DOHH2 (cell line): ENCODE measurements around the gene EPHA2.

ENCODE experiments used
- H3F3A ChIP-seq: fragments of 200-600 bp; sonication (generic), shearing (Covaris generic); 2 replicates; pipeline ENCODE4 v1.6.0; 2016; ENCODE audit warnings: antibody characterized with exemption, mild to moderate bottlenecking; ENCODE audit not compliant: control insufficient read depth, insufficient read depth
- H3K27ac ChIP-seq: fragments of 200-600 bp; sonication (generic); 2 replicates; pipeline ENCODE4 v1.5.1; 2014; ENCODE audit warnings: low read depth, mild to moderate bottlenecking, low read length, moderate library complexity
- H3K27me3 ChIP-seq: fragments of 200-600 bp; sonication (generic); 2 replicates; pipeline ENCODE4 v1.6.1; 2014; ENCODE audit warnings: mild to moderate bottlenecking, low read length, mixed read lengths; ENCODE audit not compliant: control insufficient read depth
- H3K36me3 ChIP-seq: fragments of 200-600 bp; sonication (generic); 2 replicates; pipeline ENCODE4 v1.6.1; 2014; ENCODE audit warnings: mild to moderate bottlenecking, low read length, moderate library complexity, mixed read lengths; ENCODE audit not compliant: control insufficient read depth
- H3K4me1 ChIP-seq: fragments of 200-600 bp; sonication (generic); 2 replicates; pipeline ENCODE4 v1.6.1; 2014; ENCODE audit warnings: mild to moderate bottlenecking, low read length, mixed read lengths; ENCODE audit not compliant: control insufficient read depth
- H3K4me2 ChIP-seq: fragments of 200-600 bp; sonication (generic); 2 replicates; pipeline ENCODE4 v1.6.0; 2014; ENCODE audit warnings: mild to moderate bottlenecking, low read length, moderate library complexity
- H3K4me3 ChIP-seq: fragments of 200-600 bp; sonication (generic); 2 replicates; pipeline ENCODE4 v1.5.1; 2014; ENCODE audit warnings: mild to moderate bottlenecking, low read length, mixed read lengths
- H3K79me2 ChIP-seq: fragments of 200-600 bp; sonication (generic); 2 replicates; pipeline ENCODE4 v1.6.1; 2014; ENCODE audit warnings: mild to moderate bottlenecking, low read length, mixed read lengths; ENCODE audit not compliant: control insufficient read depth
- H3K9me2 ChIP-seq: fragments of 200-600 bp; sonication (generic); replicated peaks from 2 replicates; pipeline ENCODE4 v1.6.1; 2014; ENCODE audit warnings: mild to moderate bottlenecking, low read length, mixed read lengths; ENCODE audit not compliant: control insufficient read depth
- H3K9me3 ChIP-seq: fragments of 200-600 bp; sonication (generic); 2 replicates; pipeline ENCODE4 v1.6.1; 2014; ENCODE audit warnings: antibody characterized with exemption, low read length, mixed read lengths; ENCODE audit not compliant: control insufficient read depth, insufficient read depth
- H4K20me1 ChIP-seq: fragments of 200-600 bp; sonication (generic); 2 replicates; pipeline ENCODE4 v1.6.0; 2014; ENCODE audit warnings: low read depth, mild to moderate bottlenecking, antibody characterized with exemption, low read length, moderate library complexity; ENCODE audit not compliant: control insufficient read depth, insufficient read depth
- CTCF ChIP-seq: fragments of 200-600 bp; sonication (generic); IDR thresholded peaks from one replicate; pipeline ENCODE4 v1.5.1; 2014; ENCODE audit warnings: antibody characterized with exemption, mild to moderate bottlenecking, low read depth, low read length; ENCODE audit not compliant: poor library complexity, severe bottlenecking
- EZH2phosphoT487 ChIP-seq: fragments of 200-600 bp; sonication (generic); IDR thresholded peaks from 2 replicates; pipeline ENCODE4 v1.6.1; 2017; ENCODE audit warnings: borderline replicate concordance, mild to moderate bottlenecking, antibody characterized with exemption, low read length, moderate library complexity, mixed read lengths

EPHA2 gene

GRCh38 chr1:16152481-16153087 lies 3.3 kb downstream of the EPHA2 start:
- Histone ChIP-seq H3K79me2 (no peaks in the 10 kb centered on the region), H4K20me1 (no peaks in the 10 kb centered on the region), H3K4me2 (no peak overlapping the region), H3K9me3 (no peaks in the 10 kb centered on the region), H3K9me2 (no peaks in the 10 kb centered on the region), H3K4me1 (peaks cover 4% of the 10 kb centered on the region), H3K27me3 (peaks cover 36% of the 10 kb centered on the region), H3F3A (no peaks in the 10 kb centered on the region), H3K36me3 (no peaks in the 10 kb centered on the region), H3K4me3 (no peak overlapping the region), H3K27ac (no peak overlapping the region)
- TF ChIP-seq CTCF: no peak
- no peak for TF ChIP-seq EZH2phosphoT487

- H3K9me3 ChIP-seq: no peaks in the 10 kb centered on the region
- no peaks in the 10 kb centered on the region for H4K20me1 ChIP-seq
- H3K27ac ChIP-seq: no peak overlapping the region
- H3K4me2 ChIP-seq: no peak overlapping the region
- no peak for TF ChIP-seq CTCF
- TF ChIP-seq EZH2phosphoT487: no peak
- H3K27me3 ChIP-seq: peaks cover 33% of the 10 kb centered on the region
- H3K4me1 ChIP-seq: peaks cover 4% of the 10 kb centered on the region
- H3K36me3 ChIP-seq: no peaks in the 10 kb centered on the region
- no peaks in the 10 kb centered on the region for H3K9me2 ChIP-seq
- no peaks in the 10 kb centered on the region for H3K79me2 ChIP-seq
- H3K4me3 ChIP-seq: no peak overlapping the region
- H3F3A ChIP-seq: no peaks in the 10 kb centered on the region
Measured at GRCh38 chr1:16151995-16152384, 3.9 kb downstream of the EPHA2 start.

GRCh38 chr1:16151196-16151994 lies 4.5 kb downstream of the EPHA2 start:
- no peak overlapping the region for H3K4me3 ChIP-seq
- H3K4me1 ChIP-seq: peaks cover 4% of the 10 kb centered on the region
- H3K9me2 ChIP-seq: no peaks in the 10 kb centered on the region
- no peak overlapping the region for H3K27ac ChIP-seq
- no peak overlapping the region for H3K4me2 ChIP-seq
- H3K9me3 ChIP-seq: no peaks in the 10 kb centered on the region
- no peak for TF ChIP-seq CTCF
- no peaks in the 10 kb centered on the region for H3K36me3 ChIP-seq
- peaks cover 32% of the 10 kb centered on the region for H3K27me3 ChIP-seq
- H3K79me2 ChIP-seq: no peaks in the 10 kb centered on the region
- H3F3A ChIP-seq: no peaks in the 10 kb centered on the region
- H4K20me1 ChIP-seq: no peaks in the 10 kb centered on the region
